HG02970 (cell line): ENCODE measurements around the gene DNAJC7.
"Not testable (repeated sequence)": the region's sequence is repeated elsewhere in the genome, so short reads cannot be mapped to it uniquely, and the experiment has no call there.

Source experiments
- ATAC-seq: cut with Tn5 transposase; IDR thresholded peaks from one replicate; pipeline ENCODE4 v1.9.1; 2021; ENCODE audit warnings: mild to moderate bottlenecking, moderate library complexity, moderate number of reproducible peaks; ENCODE audit not compliant: unreplicated experiment, low FRiP score

DNAJC7 gene

GRCh38 chr17:42042598-42043319 is 25.5 kb upstream of the DNAJC7 start:
- no peak for ATAC-seq

- ATAC-seq: no peak
These were observed 24.4 kb upstream of the DNAJC7 start for GRCh38 chr17:42041619-42042018.

- no peak for ATAC-seq
These were observed 23.6 kb upstream of the DNAJC7 start for GRCh38 chr17:42040818-42041217.

GRCh38 chr17:42039794-42040763 is 22.8 kb upstream of the DNAJC7 start:
- no peak for ATAC-seq

DNA sequence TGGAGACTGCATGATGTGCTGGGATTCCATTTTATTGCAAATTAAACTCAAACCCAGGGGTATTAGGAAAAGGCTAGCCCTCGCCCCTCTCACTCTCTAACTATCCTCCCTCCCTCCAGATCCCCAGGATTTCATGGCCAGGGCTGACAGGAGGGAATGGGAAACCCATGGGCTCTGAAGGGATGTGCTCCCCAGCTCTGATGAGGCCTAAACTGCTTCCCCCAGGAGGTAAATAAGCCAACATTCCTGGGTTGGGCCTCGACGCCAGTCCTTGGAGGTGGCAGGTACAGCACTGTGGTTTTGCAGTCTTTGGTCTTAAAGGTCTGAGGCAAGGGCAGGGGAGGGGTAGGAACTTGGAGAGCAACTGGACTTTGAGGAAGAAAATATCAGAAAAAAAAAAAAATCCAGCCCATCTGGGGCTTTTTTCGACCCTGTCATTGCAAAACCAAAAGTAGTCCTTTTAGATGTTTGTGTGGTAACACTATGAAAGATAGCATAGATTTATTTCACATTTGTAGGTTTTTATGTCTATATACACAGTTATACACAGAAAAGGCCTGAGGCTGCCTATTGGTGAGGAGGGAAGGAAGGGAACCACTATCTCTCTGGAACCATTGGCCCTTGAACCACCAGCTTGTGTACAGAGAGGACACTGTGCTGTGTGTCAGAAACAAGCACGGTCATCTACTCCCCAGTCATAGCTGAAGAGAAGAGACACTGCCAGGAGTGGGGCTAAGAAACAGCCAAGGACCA is 21.2 kb upstream of the DNAJC7 start:
- ATAC-seq: no peak

GRCh38 chr17:42034059-42034458 is 16.8 kb upstream of the DNAJC7 start:
- ATAC-seq: no peak

- ATAC-seq: no peak
These were observed 14.3 kb upstream of the DNAJC7 start for GRCh38 chr17:42031584-42031983.

GRCh38 chr17:42028791-42029127 is 11.5 kb upstream of the DNAJC7 start:
- no peak for ATAC-seq

- no peak for ATAC-seq
These were observed 10.9 kb upstream of the DNAJC7 start for GRCh38 chr17:42027961-42028790.

- no peak for ATAC-seq
These were observed 10.3 kb upstream of the DNAJC7 start for GRCh38 chr17:42027590-42027889.

DNA sequence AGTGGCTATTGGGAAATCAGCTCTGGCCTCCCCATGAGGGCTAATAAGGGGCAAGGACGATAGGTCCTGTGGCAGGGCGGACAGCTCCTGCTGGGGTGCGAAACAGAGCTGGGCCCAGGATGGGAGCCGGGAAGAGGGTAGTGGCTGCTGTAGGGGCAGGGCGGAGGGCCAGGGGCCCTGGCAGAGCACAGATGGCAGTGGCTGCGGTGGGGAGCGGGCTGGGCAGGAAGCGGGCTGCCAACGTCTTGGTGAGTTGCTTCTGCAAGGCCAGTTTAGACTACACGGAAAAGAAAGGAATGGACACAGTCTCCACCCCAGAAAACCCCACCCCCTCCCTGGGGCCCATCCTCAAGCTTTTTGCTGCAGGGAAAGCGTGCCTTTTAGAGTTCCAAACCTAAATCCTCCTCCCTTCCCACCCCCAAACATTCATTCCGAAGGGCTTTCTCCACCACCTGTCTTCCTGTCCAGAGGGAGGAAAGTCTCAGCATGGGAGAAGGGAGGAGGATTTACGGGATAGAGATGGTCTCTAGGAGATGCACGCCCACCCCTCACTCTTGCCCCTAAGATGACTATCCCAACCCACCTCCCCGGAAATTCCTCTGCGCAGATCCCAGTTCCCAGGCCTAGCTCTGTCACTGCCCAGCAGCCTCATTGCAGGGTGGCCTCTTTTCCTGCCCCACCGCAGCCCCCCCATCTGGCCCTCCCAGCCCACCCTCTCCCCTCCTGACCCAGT is 9.8 kb upstream of the DNAJC7 start:
- no peak for ATAC-seq

DNA sequence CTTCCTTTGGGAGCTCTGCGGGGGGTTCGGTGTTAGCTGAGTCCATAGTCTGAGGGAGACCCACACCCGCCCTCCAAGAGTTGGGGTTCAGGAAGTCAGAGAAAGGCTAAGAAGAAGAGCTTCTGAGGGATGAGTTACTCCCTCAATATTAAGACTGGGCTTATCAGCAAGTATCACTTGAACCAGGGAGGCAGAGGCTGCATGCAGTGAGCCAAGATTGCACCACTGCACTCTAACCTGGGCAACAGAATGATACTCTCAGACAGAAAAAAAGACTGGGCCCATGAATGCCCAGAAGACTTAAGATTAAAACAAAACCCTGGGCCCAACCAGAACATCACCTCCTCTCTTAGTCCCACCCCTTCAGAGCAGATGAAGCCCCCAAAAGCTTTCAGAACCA is 8.7 kb upstream of the DNAJC7 start:
- no peak for ATAC-seq

- no peak for ATAC-seq
These were observed 7.9 kb upstream of the DNAJC7 start for GRCh38 chr17:42025191-42025579.

GRCh38 chr17:42023524-42024349 is 6.5 kb upstream of the DNAJC7 start:
- ATAC-seq: no peak

DNA sequence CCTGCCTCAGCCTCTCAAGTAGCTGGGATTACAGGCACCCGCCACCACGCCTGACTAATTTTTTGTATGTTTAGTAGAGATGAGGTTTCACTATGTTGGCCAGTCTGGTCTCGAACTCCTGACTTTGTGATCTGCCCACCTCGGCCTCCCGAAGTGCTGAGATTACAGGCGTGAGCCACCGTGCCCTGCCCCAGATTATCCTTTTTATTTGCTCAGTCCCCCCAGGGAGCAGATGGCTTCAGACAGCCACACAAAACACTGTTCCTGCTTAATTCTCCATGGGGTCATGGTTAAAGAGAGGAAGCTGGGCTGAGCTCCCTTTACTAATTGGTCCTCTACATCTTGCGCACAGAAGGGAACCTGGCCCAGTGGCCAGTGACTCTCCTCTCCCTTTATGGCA is 3.6 kb upstream of the DNAJC7 start:
- not testable (repeated sequence) for ATAC-seq

GRCh38 chr17:42019509-42020404 is 2.5 kb upstream of the DNAJC7 start, which contains the start of gene NKIRAS2:
Gene NKIRAS2 (plus strand): TSS chr17:42020090. CDS start chr17:42021578, 1,488 bp downstream.
- peak; percentile 47 for ATAC-seq

GRCh38 chr17:42018988-42019387 is 1.7 kb upstream of the DNAJC7 start:
- ATAC-seq: no peak

- no peak for ATAC-seq
These were observed 1.1 kb upstream of the DNAJC7 start for GRCh38 chr17:42018339-42018738.
